T-helper 17 cell (primary cell): ENCODE results near the gene CD300E. TPM values are rescaled to one million over a fixed set of nuclear protein-coding genes. Genes with fewer than 3 reads are reported as not detected.

Experiments used
- ATAC-seq: fragments of 150-1000 bp; cut with Tn5 transposase; 2 replicates; pipeline ENCODE4 v1.10.0; 2021; ENCODE audit warnings: mild to moderate bottlenecking, moderate library complexity
- DNase-seq, 3 donors: peaks; one replicate each; pipeline versions ENCODE4 v3.0.0 to v3.0.0-alpha.2; 2020 to 2021
- H3K9me3 ChIP-seq: one replicate; pipeline ENCODE4 v1.7.0; 2013; ENCODE audit warnings: low read length, mild to moderate bottlenecking; ENCODE audit not compliant: control insufficient read depth, poor library complexity, severe bottlenecking
- H3K27ac Mint-ChIP-seq: one replicate; pipeline ENCODE4 v1.8.0; 2022; ENCODE audit warnings: mild to moderate bottlenecking, moderate library complexity, mixed read lengths
- H3K27me3 Mint-ChIP-seq: one replicate; pipeline ENCODE4 v1.8.0; 2022; ENCODE audit warnings: mixed read lengths
- H3K36me3 Mint-ChIP-seq: one replicate; pipeline ENCODE4 v1.8.0; 2022; ENCODE audit warnings: low read depth, mixed read lengths
- H3K4me1 Mint-ChIP-seq: one replicate; pipeline ENCODE4 v1.8.0; 2022; ENCODE audit warnings: mild to moderate bottlenecking, mixed read lengths
- H3K4me3 Mint-ChIP-seq: one replicate; pipeline ENCODE4 v1.8.0; 2022; ENCODE audit warnings: mild to moderate bottlenecking, moderate library complexity, mixed read lengths
- total RNA-seq, 4 donors: library from RNA in 2 of 4; stranded (reverse) in 2 of 4; gene quantifications; one replicate each; pipeline ENCODE4 v1.2.3 and lab custom pipeline; 2022 to 2026

CD300E gene
- total RNA-seq, 2 donors from 2014 or later, result 0.81 to 5.7 TPM

DNA sequence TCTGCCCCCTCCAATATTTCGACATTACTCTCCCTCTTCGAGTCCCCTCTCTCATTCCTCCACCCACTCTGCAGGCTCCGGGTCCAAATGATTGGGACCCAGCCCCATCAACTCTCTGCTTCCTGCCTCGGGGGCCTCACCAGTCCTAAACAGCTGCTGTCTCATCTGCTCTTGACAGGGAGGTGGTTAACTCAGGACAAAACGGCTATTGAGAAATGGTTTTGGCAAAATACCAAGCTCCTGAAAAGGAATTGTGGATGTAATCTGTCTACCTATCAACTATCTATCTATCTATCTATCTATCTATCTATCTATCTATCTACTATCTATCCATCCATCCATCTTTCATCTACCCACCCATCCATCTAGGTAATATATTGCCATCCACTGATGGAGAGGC, 58.4 kb downstream of the CD300E start:
- no peak overlapping the region for H3K27ac Mint-ChIP-seq
- no peaks in the 10 kb centered on the region for H3K9me3 ChIP-seq
- no peak overlapping the region for H3K4me3 Mint-ChIP-seq
- peaks cover 82% of the 10 kb centered on the region for H3K27me3 Mint-ChIP-seq
- ATAC-seq (no peak), DNase-seq (no peak)
- peaks cover 28% of the 10 kb centered on the region for H3K4me1 Mint-ChIP-seq
- peaks cover 17% of the 10 kb centered on the region for H3K36me3 Mint-ChIP-seq

DNA sequence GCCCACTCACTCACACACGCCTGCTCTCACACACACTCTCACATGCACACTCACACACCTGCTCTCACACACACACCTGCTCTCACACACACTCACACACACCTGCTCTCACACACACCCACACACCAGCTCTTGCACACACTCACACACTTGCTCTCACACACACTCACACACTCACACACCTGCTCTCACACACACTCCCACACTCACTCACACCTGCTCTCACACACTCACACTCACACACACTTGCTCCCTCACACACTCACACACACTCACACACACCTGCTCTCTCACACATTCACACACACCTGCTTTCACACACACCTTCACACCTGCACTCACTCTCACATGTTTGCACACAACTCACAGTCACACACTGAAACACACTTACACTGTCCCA, 60.2 kb downstream of the CD300E start:
- H3K9me3 ChIP-seq, result no peaks in the 10 kb centered on the region
- H3K4me1 Mint-ChIP-seq, result peaks cover 30% of the 10 kb centered on the region
- peaks cover 67% of the 10 kb centered on the region for H3K27me3 Mint-ChIP-seq
- DNase-seq (no peak), ATAC-seq (no peak)
- H3K27ac Mint-ChIP-seq, result peak overlapping the region; percentile 12
- peaks cover 13% of the 10 kb centered on the region for H3K36me3 Mint-ChIP-seq
- H3K4me3 Mint-ChIP-seq, result no peak overlapping the region

DNA sequence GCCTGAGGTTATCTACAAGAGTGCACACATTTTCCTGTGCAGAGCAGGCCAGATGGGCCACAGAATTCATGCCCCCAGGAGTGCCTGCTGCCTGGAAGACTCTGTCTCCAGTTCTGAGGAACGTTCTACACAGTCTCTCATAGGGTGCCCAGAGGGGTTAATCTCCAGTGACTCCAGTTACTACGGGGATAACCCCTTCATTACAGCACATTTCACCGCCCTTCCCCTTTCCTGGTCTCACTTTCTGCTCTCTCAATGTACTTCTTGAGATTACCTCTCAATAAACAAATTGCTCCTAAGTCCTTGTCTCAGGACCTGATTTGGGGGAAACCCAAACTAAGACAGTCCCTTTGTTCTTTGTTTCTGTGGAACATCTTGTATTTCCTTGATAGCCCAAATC, 62.0 kb downstream of the CD300E start:
- Mint-ChIP-seq H3K4me1 (peaks cover 28% of the 10 kb centered on the region), H3K4me3 (no peak overlapping the region), H3K27ac (no peak overlapping the region), H3K27me3 (peaks cover 50% of the 10 kb centered on the region), H3K36me3 (peaks cover 9% of the 10 kb centered on the region)
- ATAC-seq (no peak), DNase-seq (no peak)
- H3K9me3 ChIP-seq, result no peaks in the 10 kb centered on the region

Other genes with a start within 250 kb of the CD300E start
- under 1 TPM in 1 of 2 donors, not detected in 1; 0.18 TPM for gene GPRC5C, start 191.7 kb downstream of the CD300E start, total RNA-seq
- 1 to 10 TPM; 2.4 to 9.6 TPM for gene CD300A, start 157.1 kb downstream of the CD300E start, total RNA-seq
- gene CD300LB, start 92.3 kb downstream of the CD300E start, total RNA-seq, result 1 to 10 TPM in 1 of 2 donors, under 1 TPM in 1; 0.34 to 1.4 TPM
- gene CD300C, start 77.6 kb downstream of the CD300E start, total RNA-seq, result 1 to 10 TPM in 1 of 2 donors, under 1 TPM in 1; 0.37 to 1.2 TPM
- gene CD300H, start 56.2 kb downstream of the CD300E start, total RNA-seq, result not detected
- gene CD300LD, start 31.5 kb downstream of the CD300E start, total RNA-seq, result not detected
- 1 to 10 TPM in 1 of 2 donors, under 1 TPM in 1; 0.29 to 1.9 TPM for gene CD300LF, start 89.2 kb upstream of the CD300E start, total RNA-seq
- 10 to 100 TPM; 41.4 to 83.3 TPM for gene RAB37, start 113.5 kb upstream of the CD300E start, total RNA-seq
- gene NHERF1, start 124.9 kb upstream of the CD300E start, total RNA-seq, result 100 to 1,000 TPM; 130 to 132 TPM
- gene NAT9, start 152.6 kb upstream of the CD300E start, total RNA-seq, result 10 to 100 TPM; 32.3 to 32.8 TPM
- gene GRIN2C, start 236.1 kb upstream of the CD300E start, total RNA-seq, result not detected
- 1 to 10 TPM; 4.5 to 8.7 TPM for gene FDXR, start 249.3 kb upstream of the CD300E start, total RNA-seq